OCI-LY1 (cell line): Measurements from ENCODE around the gene EYA2.

Experiments
- CTCF ChIP-seq: fragments of 200-600 bp; sonication (generic), shearing (Covaris generic); IDR thresholded peaks from 2 replicates; pipeline ENCODE4 v1.5.1; 2017; ENCODE audit warnings: mild to moderate bottlenecking, antibody characterized with exemption, low read length, moderate library complexity, mixed read lengths
- EZH2 ChIP-seq: fragments of 200-600 bp; sonication (generic), shearing (Covaris generic); IDR thresholded peaks from 2 replicates; pipeline ENCODE4 v1.8.0; 2017; ENCODE audit warnings: borderline replicate concordance, mixed run types, mild to moderate bottlenecking, antibody characterized with exemption, low read length, moderate library complexity, mixed read lengths

- no peak for TF ChIP-seq CTCF
- TF ChIP-seq EZH2 = no peak
Observed at GRCh38 chr20:46977204-46977603, 82.6 kb downstream of the EYA2 start.
